ENCODE results near the gene ACOT7.
"Not testable (repeated sequence)": the region's sequence is repeated elsewhere in the genome, so short reads cannot be mapped to it uniquely, and the experiment has no call there.

ACOT7 gene

GRCh38 chr1:6233376-6233775, 160.2 kb downstream of the ACOT7 start:
- no peak for DNase-seq (ENCODE audit: low read depth)

- no peak for DNase-seq (ENCODE audit: low read depth)
Observed at GRCh38 chr1:6225651-6226050, 167.9 kb downstream of the ACOT7 start.

- no peak for DNase-seq (ENCODE audit: low read depth)
Observed at GRCh38 chr1:6224718-6225117, 168.8 kb downstream of the ACOT7 start.

GRCh38 chr1:6223617-6224016, 169.9 kb downstream of the ACOT7 start:
- no peak for DNase-seq (ENCODE audit: low read depth)

- DNase-seq (ENCODE audit: low read depth), result no peak
Observed at GRCh38 chr1:6222636-6223035, 170.9 kb downstream of the ACOT7 start.

- DNase-seq (ENCODE audit: low read depth), result no peak
Observed at GRCh38 chr1:6221210-6221784, 172.3 kb downstream of the ACOT7 start.

- DNase-seq (ENCODE audit: low read depth), result no peak
Observed at GRCh38 chr1:6220236-6220635, 173.3 kb downstream of the ACOT7 start.

GRCh38 chr1:6219641-6220040, 173.9 kb downstream of the ACOT7 start:
- DNase-seq (ENCODE audit: low read depth), result not testable (repeated sequence)

- no peak for DNase-seq (ENCODE audit: low read depth)
Observed at GRCh38 chr1:6218375-6219164, 175.0 kb downstream of the ACOT7 start.
